Astrocyte of the cerebellum (primary cell): ENCODE measurements around the gene GRK6.

Experiments used
- DNase-seq: peaks from one replicate; pipeline ENCODE4 v3.0.0-alpha.2; 2011; ENCODE audit warnings: low read depth
- H3K4me3 ChIP-seq: 2 replicates; pipeline ENCODE4 v1.5.1; 2011; ENCODE audit warnings: mild to moderate bottlenecking, low read depth, low read length, moderate library complexity
- in situ Hi-C: cut with HindIII; loops from 2 replicates; pipeline ENCODE4 v1.10.0; 2017; ENCODE audit warnings: low sequenced_read_pairs
- TF ChIP-seq, protein P1 (sequence below): IDR thresholded peaks from 2 replicates; pipeline ENCODE4 v1.5.1; 2012; ENCODE audit warnings: low read length, low read depth, moderate library complexity, mild to moderate bottlenecking; ENCODE audit errors: missing control alignments

The GRK6 gene

DNA sequence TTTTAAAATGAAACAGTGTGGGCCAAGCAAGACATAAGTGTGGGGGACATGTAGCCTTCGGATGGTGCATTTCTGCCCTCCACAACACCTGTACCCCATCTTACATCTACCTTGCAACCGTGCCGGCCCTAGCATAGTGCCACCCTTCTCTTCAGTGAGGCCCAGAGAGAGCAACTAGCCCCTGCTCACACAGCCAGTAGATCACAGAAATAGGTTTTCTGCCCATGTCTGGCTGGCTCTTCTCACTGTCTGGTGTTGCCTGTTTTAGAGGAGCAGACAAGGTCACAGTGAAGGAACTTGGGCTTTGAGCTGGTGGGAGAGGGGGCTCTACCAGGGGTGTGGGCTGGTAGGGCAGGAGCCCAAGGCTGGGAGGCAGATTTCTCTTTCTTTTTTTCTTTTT lies 59.8 kb downstream of the GRK6 start:
- H3K4me3 ChIP-seq: no peak overlapping the region
- in situ Hi-C loops: no loop called here
- no peak for DNase-seq
- TF ChIP-seq, protein P1, sequence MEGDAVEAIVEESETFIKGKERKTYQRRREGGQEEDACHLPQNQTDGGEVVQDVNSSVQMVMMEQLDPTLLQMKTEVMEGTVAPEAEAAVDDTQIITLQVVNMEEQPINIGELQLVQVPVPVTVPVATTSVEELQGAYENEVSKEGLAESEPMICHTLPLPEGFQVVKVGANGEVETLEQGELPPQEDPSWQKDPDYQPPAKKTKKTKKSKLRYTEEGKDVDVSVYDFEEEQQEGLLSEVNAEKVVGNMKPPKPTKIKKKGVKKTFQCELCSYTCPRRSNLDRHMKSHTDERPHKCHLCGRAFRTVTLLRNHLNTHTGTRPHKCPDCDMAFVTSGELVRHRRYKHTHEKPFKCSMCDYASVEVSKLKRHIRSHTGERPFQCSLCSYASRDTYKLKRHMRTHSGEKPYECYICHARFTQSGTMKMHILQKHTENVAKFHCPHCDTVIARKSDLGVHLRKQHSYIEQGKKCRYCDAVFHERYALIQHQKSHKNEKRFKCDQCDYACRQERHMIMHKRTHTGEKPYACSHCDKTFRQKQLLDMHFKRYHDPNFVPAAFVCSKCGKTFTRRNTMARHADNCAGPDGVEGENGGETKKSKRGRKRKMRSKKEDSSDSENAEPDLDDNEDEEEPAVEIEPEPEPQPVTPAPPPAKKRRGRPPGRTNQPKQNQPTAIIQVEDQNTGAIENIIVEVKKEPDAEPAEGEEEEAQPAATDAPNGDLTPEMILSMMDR: no peak

DNA sequence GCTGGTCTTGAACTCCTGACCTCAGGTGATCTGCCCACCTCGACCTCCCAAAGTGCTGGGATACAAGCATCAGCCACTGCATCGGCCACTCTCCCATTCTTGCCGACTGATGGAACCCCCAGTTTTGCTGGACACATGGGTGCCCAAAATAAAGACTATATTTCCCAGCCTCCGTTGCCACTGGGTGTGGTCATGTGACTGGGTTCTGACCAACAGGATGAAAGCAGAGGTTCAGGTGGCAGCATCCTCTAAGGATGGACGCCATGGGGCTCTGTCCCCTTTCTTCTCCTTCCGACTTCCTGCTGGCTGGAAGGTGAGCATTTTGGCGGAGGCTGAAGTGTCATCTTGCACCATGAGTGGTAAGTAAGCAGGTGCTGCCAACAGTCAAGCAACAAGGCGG lies 60.7 kb downstream of the GRK6 start:
- DNase-seq: no peak
- TF ChIP-seq, protein P1: no peak
- in situ Hi-C loops: no loop called here
- H3K4me3 ChIP-seq: no peak overlapping the region

DNA sequence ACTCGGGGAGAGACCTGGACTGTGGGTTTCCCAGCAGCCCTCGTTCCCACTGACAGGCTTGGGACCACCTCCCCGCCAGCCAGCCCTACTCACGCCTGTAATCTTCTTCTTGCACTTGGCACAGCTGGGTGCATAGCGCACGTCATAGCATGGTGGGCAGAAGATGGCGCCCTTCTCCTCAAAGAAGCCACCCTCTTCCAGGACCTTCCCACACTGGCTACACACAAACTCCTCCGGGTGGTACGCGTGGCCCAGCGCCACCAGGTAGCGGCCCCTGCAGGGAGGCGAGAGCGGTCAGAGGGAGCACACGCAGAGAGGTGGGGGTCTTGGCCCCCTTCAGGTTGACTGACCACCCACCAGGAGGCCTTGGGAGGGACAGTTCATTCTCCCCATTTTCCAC lies 61.5 kb downstream of the GRK6 start:
- in situ Hi-C loops: no loop called here
- no peak for DNase-seq
- TF ChIP-seq, protein P1: no peak
- H3K4me3 ChIP-seq: no peak overlapping the region

DNA sequence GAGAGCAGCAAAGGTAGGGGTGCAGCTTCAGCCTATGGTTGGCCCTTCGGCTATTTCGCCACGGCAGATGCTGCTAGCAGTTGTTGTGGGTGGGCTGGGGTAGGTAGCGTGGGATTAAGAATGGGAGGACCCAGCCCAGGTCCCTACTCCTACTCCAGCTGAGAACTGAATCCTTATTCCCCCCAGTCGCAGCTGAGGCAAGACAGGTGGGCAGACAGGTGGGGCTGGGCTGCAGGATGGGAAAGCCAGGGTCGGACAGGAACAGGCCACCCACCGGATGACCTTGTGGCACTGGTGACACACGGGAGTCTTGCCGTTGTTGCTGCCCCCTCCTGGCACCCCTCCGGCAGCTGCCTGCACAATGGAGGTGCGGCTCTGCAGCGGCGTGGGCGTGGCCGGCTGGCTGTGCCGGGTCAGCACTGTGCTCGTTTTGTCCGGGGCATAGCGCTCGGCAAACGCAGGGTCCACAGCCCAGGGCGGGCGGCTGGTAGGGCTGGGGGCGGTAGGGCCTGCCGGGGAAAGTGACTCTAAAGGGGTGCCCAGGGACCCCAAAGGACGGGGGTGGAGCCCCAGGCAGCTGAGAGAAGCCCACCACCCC lies 62.7 kb downstream of the GRK6 start:
- in situ Hi-C loops: no loop called here
- DNase-seq: no peak
- H3K4me3 ChIP-seq: no peak overlapping the region
- TF ChIP-seq, protein P1: no peak

DNA sequence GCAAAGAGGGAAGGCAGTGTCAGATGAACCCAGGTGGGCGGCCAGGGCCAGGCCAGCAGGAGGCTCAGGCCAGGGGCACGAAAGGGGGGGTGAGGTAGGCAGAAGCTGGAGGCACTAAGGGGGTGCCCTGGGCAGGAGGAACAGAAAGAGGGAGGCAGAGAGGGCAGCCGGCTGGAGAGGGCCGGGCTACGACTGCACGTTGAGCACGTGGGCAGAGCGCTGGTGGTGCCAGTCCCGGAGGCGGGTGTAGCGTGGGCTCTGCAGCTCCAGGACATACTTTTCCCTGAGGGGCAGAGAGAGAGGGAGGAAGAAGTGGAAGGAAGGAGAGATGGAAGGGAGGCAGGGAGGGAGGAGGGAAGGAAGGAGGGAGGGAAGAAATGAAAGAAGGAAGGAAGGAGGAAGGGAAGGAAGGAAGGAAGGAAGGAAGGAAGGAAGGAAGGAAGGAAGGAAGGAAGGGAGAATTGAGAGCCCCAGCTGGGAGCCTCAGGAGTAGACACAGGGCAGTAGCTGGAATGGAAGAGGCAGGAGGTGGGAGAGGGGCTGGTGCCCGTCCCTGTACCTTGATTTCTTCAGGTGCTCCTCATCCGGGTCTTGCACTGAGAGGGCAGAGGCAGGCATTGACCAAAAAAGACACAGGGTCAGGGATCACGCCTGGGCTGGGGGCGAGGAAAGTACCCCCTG lies 64.0 kb downstream of the GRK6 start:
- TF ChIP-seq, protein P1: no peak
- in situ Hi-C loops: no loop called here
- H3K4me3 ChIP-seq: no peak overlapping the region
- DNase-seq: no peak

DNA sequence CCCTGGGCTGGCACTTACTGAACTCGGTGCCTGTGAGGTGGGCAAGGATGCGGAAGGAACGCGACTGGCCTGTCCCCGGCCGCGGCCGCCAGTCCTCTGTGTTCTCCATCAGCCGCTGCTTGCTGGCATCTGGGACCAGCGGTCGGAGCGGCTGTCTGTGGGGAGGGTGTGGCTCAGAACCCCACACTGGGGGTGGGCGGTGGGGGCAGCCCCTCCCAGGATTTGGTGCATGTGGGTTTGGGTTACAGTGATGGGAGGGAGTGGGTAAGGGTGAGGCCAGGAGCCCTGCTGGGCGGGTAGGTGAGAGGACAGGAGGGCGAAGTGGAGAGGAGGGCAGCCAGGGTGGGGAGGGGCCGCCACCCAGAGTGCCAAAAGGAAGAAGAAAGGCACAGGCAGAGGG lies 64.5 kb downstream of the GRK6 start:
- DNase-seq: no peak
- in situ Hi-C loops: no loop called here
- TF ChIP-seq, protein P1: no peak
- H3K4me3 ChIP-seq: no peak overlapping the region
